Fibroblast of lung (primary cell): Measurements from ENCODE around the gene INSRR. TPM values are rescaled to one million over a fixed set of nuclear protein-coding genes. Genes with fewer than 3 reads are reported as not detected.

Experiments used
- DNase-seq, 2 donors: peaks; one replicate each; pipeline versions ENCODE4 v3.0.0 to v3.0.0-alpha.2; 2010; ENCODE audit warnings: low read depth in 2 of 2
- H2AFZ ChIP-seq: 2 replicates; pipeline ENCODE4 v1.5.1; 2012; ENCODE audit warnings: low read length, control low read depth, inconsistent platforms
- H3K27ac ChIP-seq: 2 replicates; pipeline ENCODE4 v1.5.1; 2011; ENCODE audit warnings: low read length, control low read depth; ENCODE audit not compliant: insufficient read depth
- H3K27me3 ChIP-seq: 2 replicates; pipeline ENCODE4 v1.5.1; 2011; ENCODE audit warnings: mild to moderate bottlenecking, low read length; ENCODE audit not compliant: control insufficient read depth, insufficient read depth
- H3K36me3 ChIP-seq: 2 replicates; pipeline ENCODE4 v1.5.1; 2011; ENCODE audit warnings: low read length; ENCODE audit not compliant: control insufficient read depth, insufficient read depth
- H3K4me1 ChIP-seq: 2 replicates; pipeline ENCODE4 v1.5.1; 2011; ENCODE audit warnings: low read length; ENCODE audit not compliant: control insufficient read depth, insufficient read depth; ENCODE audit errors: extremely low read depth
- H3K4me2 ChIP-seq: 2 replicates; pipeline ENCODE4 v1.5.1; 2011; ENCODE audit warnings: low read length, control low read depth; ENCODE audit not compliant: insufficient read depth; ENCODE audit errors: extremely low read depth
- H3K4me3 ChIP-seq, 4 experiments: fragments of 200-600 bp in 1 of 4; sonication (generic) in 1 of 4; replicated peaks in 1 of 4; 2 replicates each; pipeline ENCODE4 v1.5.1; 2011 to 2016; ENCODE audit warnings: low read length in 4 of 4, low read depth in 3 of 4, mild to moderate bottlenecking in 3 of 4, control low read depth in 2 of 4, inconsistent platforms in 1 of 4, mixed read lengths in 1 of 4; ENCODE audit not compliant: insufficient read depth in 1 of 4; ENCODE audit errors: control extremely low read depth in 1 of 4
- H3K79me2 ChIP-seq: 2 replicates; pipeline ENCODE4 v1.5.1; 2012; ENCODE audit warnings: mild to moderate bottlenecking, low read length, inconsistent platforms; ENCODE audit not compliant: control insufficient read depth, insufficient read depth
- H3K9ac ChIP-seq: 2 replicates; pipeline ENCODE4 v1.5.1; 2011; ENCODE audit warnings: mild to moderate bottlenecking, low read length, control low read depth; ENCODE audit not compliant: insufficient read depth
- H3K9me3 ChIP-seq: 2 replicates; pipeline ENCODE4 v1.5.1; 2012; ENCODE audit warnings: low read depth, low read length; ENCODE audit not compliant: control insufficient read depth, insufficient read depth
- H4K20me1 ChIP-seq: 2 replicates; pipeline ENCODE4 v1.5.1; 2011; ENCODE audit warnings: low read length; ENCODE audit not compliant: control insufficient read depth, insufficient read depth; ENCODE audit errors: extremely low read depth
- CTCF ChIP-seq, 2 donors: IDR thresholded peaks in 1 of 2; conservative IDR thresholded peaks in 1 of 2; 1 replicate in 1 of 2; 2 replicates in 1 of 2; pipeline ENCODE4 v1.5.1; 2011 to 2012; ENCODE audit warnings: low read length in 2 of 2, control low read depth in 1 of 2, inconsistent platforms in 1 of 2, low read depth in 1 of 2, mild to moderate bottlenecking in 1 of 2
- EZH2 ChIP-seq: IDR thresholded peaks from 2 replicates; pipeline ENCODE4 v1.5.1; 2012; ENCODE audit warnings: low read length, control low read depth, mild to moderate bottlenecking; ENCODE audit errors: missing control alignments
- polyA plus RNA-seq, 2 donors: library from polyadenylated mRNA; depleted of rRNA in 1 of 2; stranded (reverse) in 1 of 2; unstranded in 1 of 2; fragments of >200 nt; gene quantifications; 2 replicates each; pipeline ENCODE4 v1.2.1, GENCODE V29; 2011 to 2012; ENCODE audit warnings: missing spikeins in 1 of 2
- total RNA-seq: library from RNA; depleted of rRNA; stranded (reverse); fragments of >200 nt; gene quantifications from 2 replicates; pipeline ENCODE4 v1.2.1, GENCODE V29; 2014

Gene INSRR
- total and polyA plus RNA-seq, 2 donors (not counting 1 experiment from before 2014, with no cell fraction given), result not detected

- no peak for TF ChIP-seq EZH2
- TF ChIP-seq CTCF (conservative IDR thresholded peaks at IDR 0.05 in 1 of 2, IDR thresholded peaks at IDR 0.05 in 1 of 2; ENCODE audit: low read depth in 1 of 2, low read length in 2 of 2), result peak; percentile 35 to 58
These were observed 45.0 kb downstream of the INSRR start for GRCh38 chr1:156813750-156814570.

GRCh38 chr1:156813298-156813697 lies 45.6 kb downstream of the INSRR start:
- DNase-seq, result no peak
- Histone ChIP-seq H4K20me1 (no peaks in the 10 kb centered on the region), H2AFZ (peak overlapping the region; percentile 55), H3K27ac (no peak overlapping the region), H3K36me3 (no peaks in the 10 kb centered on the region), H3K4me1 (peaks cover 16% of the 10 kb centered on the region), H3K4me2 (peak overlapping the region; percentile 68), H3K9ac (peak overlapping the region; percentile 16), H3K9me3 (no peaks in the 10 kb centered on the region), H3K27me3 (peaks cover 5% of the 10 kb centered on the region), H3K79me2 (no peaks in the 10 kb centered on the region), H3K4me3 (peak overlapping the region in 2 of 4 experiments; percentile 22 to 35)
- TF ChIP-seq EZH2 (no peak), CTCF (conservative IDR thresholded peaks at IDR 0.05 in 1 of 2, IDR thresholded peaks at IDR 0.05 in 1 of 2; ENCODE audit: low read depth in 1 of 2, low read length in 2 of 2) (no peak)

More at GRCh38 chr1:156813750-156814570, 45.0 kb downstream of the INSRR start:
- no peaks in the 10 kb centered on the region for H4K20me1 ChIP-seq
- peak overlapping the region; percentile 55 for H2AFZ ChIP-seq
- peaks cover 5% of the 10 kb centered on the region for H3K27me3 ChIP-seq
- H3K27ac ChIP-seq, result no peak overlapping the region
- no peaks in the 10 kb centered on the region for H3K36me3 ChIP-seq
- DNase-seq, result peak; percentile 37 to 64
- H3K9ac ChIP-seq, result peak overlapping the region; percentile 23
- H3K9me3 ChIP-seq, result no peaks in the 10 kb centered on the region
- H3K79me2 ChIP-seq, result no peaks in the 10 kb centered on the region
- H3K4me1 ChIP-seq, result peaks cover 16% of the 10 kb centered on the region
- H3K4me3 ChIP-seq, result peak overlapping the region in 2 of 4 experiments; percentile 22 to 35
- peak overlapping the region; percentile 68 for H3K4me2 ChIP-seq

GRCh38 chr1:156812293-156812990 lies 46.5 kb downstream of the INSRR start:
- H3K27ac ChIP-seq, result no peak overlapping the region
- no peak overlapping the region for H3K9ac ChIP-seq
- TF ChIP-seq CTCF (conservative IDR thresholded peaks at IDR 0.05 in 1 of 2, IDR thresholded peaks at IDR 0.05 in 1 of 2; ENCODE audit: low read depth in 1 of 2, low read length in 2 of 2) (no peak), EZH2 (no peak)
- peaks cover 5% of the 10 kb centered on the region for H3K27me3 ChIP-seq
- no peaks in the 10 kb centered on the region for H3K79me2 ChIP-seq
- no peaks in the 10 kb centered on the region for H3K36me3 ChIP-seq
- H3K4me3 ChIP-seq, result no peak overlapping the region
- peaks cover 16% of the 10 kb centered on the region for H3K4me1 ChIP-seq
- no peaks in the 10 kb centered on the region for H4K20me1 ChIP-seq
- H3K4me2 ChIP-seq, result no peak overlapping the region
- no peak for DNase-seq
- H3K9me3 ChIP-seq, result no peaks in the 10 kb centered on the region
- no peak overlapping the region for H2AFZ ChIP-seq
